Measurements from ENCODE around the gene CDH12. TPM values are rescaled to one million over a fixed set of nuclear protein-coding genes. Genes with fewer than 3 reads are reported as not detected.

The CDH12 gene
- total RNA-seq, 4 donors from 2014 or later = not detected

GRCh38 chr5:21704974-21705668 lies 1148.0 kb downstream of the CDH12 start:
- intact Hi-C loops (cut with DNase I) = no loop called here
- H3K4me1 ChIP-seq = no peaks in the 10 kb centered on the region
- no peaks in the 10 kb centered on the region for H3K36me3 ChIP-seq
- no peak for DNase-seq (ENCODE audit: extremely low spot score)
- H3K4me3 ChIP-seq = no peak overlapping the region
- H3K27me3 ChIP-seq = no peaks in the 10 kb centered on the region
- no peaks in the 10 kb centered on the region for H3K9me3 ChIP-seq
- 71% methylated on average over 2 of the region's 2 CpGs for WGBS
- no peak overlapping the region for H3K27ac ChIP-seq (replicated peaks in 1 of 4)
- no peak for TF ChIP-seq EP300 (IDR thresholded peaks at IDR 0.05)
- no peak for TF ChIP-seq CTCF (IDR thresholded peaks at IDR 0.05)
- no peak for TF ChIP-seq POLR2A (IDR thresholded peaks at IDR 0.05; ENCODE audit: low read depth)
- no peak for TF ChIP-seq POLR2AphosphoS5 (IDR thresholded peaks at IDR 0.05)

- intact Hi-C loops (cut with DNase I) = no loop called here
- Histone ChIP-seq H3K27me3 (no peaks in the 10 kb centered on the region), H3K4me1 (no peaks in the 10 kb centered on the region), H3K9me3 (peaks cover 0 to 2% (median 0%) of the 10 kb centered on the region in 4 donors), H3K27ac (replicated peaks in 1 of 4) (no peak overlapping the region), H3K4me3 (no peak overlapping the region), H3K36me3 (no peaks in the 10 kb centered on the region)
- TF ChIP-seq CTCF (IDR thresholded peaks at IDR 0.05) (no peak), EP300 (IDR thresholded peaks at IDR 0.05) (no peak), POLR2A (IDR thresholded peaks at IDR 0.05; ENCODE audit: low read depth) (no peak), POLR2AphosphoS5 (IDR thresholded peaks at IDR 0.05) (no peak)
- 80% methylated on average over 3 of the region's 3 CpGs for WGBS
- DNase-seq (ENCODE audit: extremely low spot score) = no peak
These were observed 1151.8 kb downstream of the CDH12 start for GRCh38 chr5:21701317-21701716.
